AG04450 (cell line): ENCODE data around the gene ASIP. TPM values are rescaled to one million over a fixed set of nuclear protein-coding genes. Genes with fewer than 3 reads are reported as not detected.
A peak's percentile ranks its signal among the peaks of the same experiment; 100 is the strongest.
"Not testable (repeated sequence)": the region's sequence is repeated elsewhere in the genome, so short reads cannot be mapped to it uniquely, and the experiment has no call there.

Experiments used
- CTCF ChIA-PET: fragments of 300-600, 350-600 bp; formaldehyde crosslinking; extraction: SDS; loops from one replicate; lab custom pipeline; 2022; ENCODE audit warnings: antibody characterized with exemption, inconsistent platforms; lab: Charles Lee
- POLR2A ChIA-PET: fragments of 350-600 bp; formaldehyde crosslinking; extraction: SDS; loops from one replicate; lab custom pipeline; 2021; ENCODE audit warnings: antibody characterized with exemption, inconsistent platforms; lab: Yijun Ruan, JAX
- DNase-seq: peaks from one replicate; pipeline ENCODE4 v3.0.0-alpha.2; 2011; ENCODE audit warnings: low read depth, low spot score
- H3K27ac ChIP-seq: one replicate; pipeline ENCODE4 v1.5.1; 2012; ENCODE audit warnings: low read depth, low read length, control low read depth
- H3K27me3 ChIP-seq: one replicate; pipeline ENCODE4 v1.6.0; 2012; ENCODE audit warnings: low read length; ENCODE audit not compliant: control insufficient read depth, insufficient read depth
- H3K4me3 ChIP-seq: 2 replicates; pipeline ENCODE4 v1.5.1; 2011; ENCODE audit warnings: mild to moderate bottlenecking, low read depth, low read length, control low read depth
- H3K9me3 ChIP-seq: 2 replicates; pipeline ENCODE4 v1.5.1; 2012; ENCODE audit warnings: low read length; ENCODE audit not compliant: control insufficient read depth, insufficient read depth
- CTCF ChIP-seq: IDR thresholded peaks from 2 replicates; pipeline ENCODE4 v1.5.1; 2011; ENCODE audit warnings: low read depth, low read length, control low read depth, inconsistent platforms
- polyA plus RNA-seq: library from polyadenylated mRNA; depleted of rRNA; stranded (reverse); fragments of >200 nt; gene quantifications from 2 replicates; pipeline ENCODE4 v1.2.3, GENCODE V29; 2011

Gene ASIP
- polyA plus RNA-seq, 1 experiment: not detected

DNA sequence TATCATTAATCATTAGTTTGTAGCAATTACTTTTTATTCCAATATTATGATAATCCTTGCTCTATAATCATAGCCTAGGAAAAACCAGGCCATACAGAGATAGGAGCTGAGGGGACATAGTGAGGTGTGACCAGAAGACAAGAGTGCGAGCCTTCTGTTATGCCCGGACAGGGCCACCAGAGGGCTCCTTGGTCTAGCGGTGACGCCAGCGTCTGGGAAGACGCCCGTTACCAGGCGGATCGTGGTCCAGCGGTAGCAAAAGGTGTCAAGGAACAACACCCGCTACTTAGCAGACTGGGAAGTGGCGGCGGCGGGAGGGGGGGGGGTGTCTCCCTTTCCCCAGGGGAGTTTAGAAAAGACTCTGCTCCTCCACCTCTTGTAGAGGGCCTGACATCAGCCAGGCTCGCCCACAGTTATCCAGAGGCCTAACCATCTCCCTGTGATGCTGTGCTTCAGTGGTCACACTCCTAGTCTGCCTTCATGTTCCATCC is 57.1 kb downstream of the ASIP start:
- CTCF ChIA-PET: interaction anchor here (1.7 kb wide), 1 partner anchor 104 kb away, joined by 3 read pairs; no protein-coding TSS in a partner anchor
- not testable (repeated sequence) for DNase-seq, H3K27me3 ChIP-seq, H3K4me3 ChIP-seq, H3K27ac ChIP-seq, H3K9me3 ChIP-seq
- TF ChIP-seq CTCF: 0 out of 2 replicates have a peak, but pooled peaks have one; percentile 8
- POLR2A ChIA-PET: interaction anchor here (0.7 kb wide), 1 partner anchor 29 kb away, joined by 3 read pairs; no protein-coding TSS in a partner anchor

DNA sequence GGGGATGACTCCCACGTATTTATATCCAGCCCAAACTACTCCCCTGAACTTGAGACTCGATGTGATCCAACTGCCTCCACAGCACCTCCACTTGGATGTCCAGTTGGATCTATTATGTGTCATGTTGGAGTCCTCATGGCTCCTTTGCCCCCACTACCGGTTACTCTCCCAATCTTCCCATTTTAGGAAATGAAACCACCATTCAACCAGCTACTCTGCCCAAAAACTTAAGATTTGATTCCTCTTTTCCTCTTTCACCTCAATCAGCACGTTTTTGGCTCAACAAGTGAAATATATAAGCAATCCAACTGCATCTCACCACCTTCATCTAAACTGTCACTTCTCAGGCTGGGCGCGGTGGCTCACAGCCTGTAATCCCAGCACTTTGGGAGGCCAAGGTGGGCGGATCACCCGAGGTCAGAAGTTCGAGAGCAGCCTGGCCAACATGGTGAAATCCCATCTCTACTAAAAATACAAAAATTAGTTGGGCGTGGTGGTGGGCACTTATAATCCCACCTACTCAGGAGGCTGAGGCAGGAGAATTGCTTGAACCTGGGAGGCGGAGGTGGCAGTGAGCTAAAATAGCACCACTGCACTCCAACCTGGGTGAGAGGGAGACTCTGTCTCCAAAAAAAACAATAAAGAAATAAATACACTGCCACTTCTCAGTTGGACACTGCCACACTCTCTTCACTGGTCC is 58.5 kb downstream of the ASIP start:
- Histone ChIP-seq H3K9me3 (no peaks in the 10 kb centered on the region), H3K27me3 (no peaks in the 10 kb centered on the region), H3K4me3 (no peak overlapping the region), H3K27ac (no peak overlapping the region)
- no peak for TF ChIP-seq CTCF
- ChIA-PET CTCF (interaction anchor here (1.6 to 5.4 kb wide), 2 partner anchors 13 to 109 kb away, joined by 6 to 30 read pairs; no protein-coding TSS in a partner anchor), POLR2A (no interaction called here)
- DNase-seq: no peak

- H3K27ac ChIP-seq: no peak overlapping the region
- no peak overlapping the region for H3K4me3 ChIP-seq
- H3K27me3 ChIP-seq: no peaks in the 10 kb centered on the region
- TF ChIP-seq CTCF: no peak
- DNase-seq: no peak
- ChIA-PET CTCF (interaction anchor here (0.6 to 5.4 kb wide), 3 partner anchors 12 to 631 kb away, joined by 3 to 30 read pairs (median 6); no protein-coding TSS in a partner anchor), POLR2A (no interaction called here)
- H3K9me3 ChIP-seq: no peaks in the 10 kb centered on the region
These were observed 59.1 kb downstream of the ASIP start for GRCh38 chr20:34300256-34300806.

- no peak for TF ChIP-seq CTCF
- Histone ChIP-seq H3K27ac (no peak overlapping the region), H3K9me3 (no peaks in the 10 kb centered on the region), H3K4me3 (no peak overlapping the region), H3K27me3 (no peaks in the 10 kb centered on the region)
- POLR2A ChIA-PET: no interaction called here
- CTCF ChIA-PET: interaction anchor here (0.6 to 5.4 kb wide), 3 partner anchors 12 to 632 kb away, joined by 3 to 30 read pairs (median 5); no protein-coding TSS in a partner anchor
- no peak for DNase-seq
These were observed 59.8 kb downstream of the ASIP start for GRCh38 chr20:34300809-34301586.
